ENCODE data around the gene HDGF.

DNA sequence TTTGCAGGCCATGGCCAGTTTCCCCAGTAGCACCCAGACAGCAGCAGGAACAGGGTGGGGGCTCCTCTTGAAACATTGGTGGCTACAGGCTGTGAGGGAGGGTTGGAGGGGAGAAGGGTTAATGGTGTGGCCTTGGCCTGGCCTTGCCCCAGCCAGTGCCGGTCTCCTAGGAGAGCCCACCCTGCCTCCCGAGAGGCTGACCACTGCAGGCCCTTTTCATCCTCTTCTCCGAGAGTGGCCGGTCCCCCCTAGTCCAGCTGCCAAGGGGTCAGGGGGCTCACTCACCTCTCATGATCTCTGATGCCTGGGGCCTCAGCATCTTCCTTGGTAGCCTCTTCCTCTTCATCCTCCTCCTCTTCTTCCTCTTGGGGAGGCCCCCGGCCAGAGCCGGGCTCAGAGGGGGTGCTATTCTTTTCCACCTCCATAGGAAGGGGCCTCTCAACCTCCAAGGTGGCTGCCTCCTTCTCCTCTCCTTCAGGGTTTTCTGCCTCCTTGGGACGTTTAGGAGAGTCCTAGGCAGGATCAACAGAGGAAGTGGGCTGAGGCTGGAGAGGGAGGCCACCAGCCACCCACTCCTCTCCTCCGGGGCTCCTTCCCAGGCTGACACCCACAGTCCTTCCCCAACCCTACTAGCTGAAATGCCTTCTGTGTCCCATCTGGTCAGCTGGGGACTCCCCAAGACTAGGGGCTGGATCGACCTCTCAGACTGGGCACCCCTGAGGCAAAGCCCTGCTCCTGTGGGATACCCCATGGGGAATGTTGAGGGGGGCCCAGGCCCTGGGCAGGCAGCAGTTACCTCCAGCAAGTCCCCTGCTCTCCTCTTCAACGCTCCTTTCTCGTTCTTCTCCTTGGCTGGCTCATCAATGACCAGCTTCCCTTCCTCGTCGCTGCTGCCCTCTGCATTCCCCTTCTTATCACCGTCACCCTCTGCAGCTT, 7.8 kb downstream of the HDGF start:
- TF ChIP-seq, protein P1, sequence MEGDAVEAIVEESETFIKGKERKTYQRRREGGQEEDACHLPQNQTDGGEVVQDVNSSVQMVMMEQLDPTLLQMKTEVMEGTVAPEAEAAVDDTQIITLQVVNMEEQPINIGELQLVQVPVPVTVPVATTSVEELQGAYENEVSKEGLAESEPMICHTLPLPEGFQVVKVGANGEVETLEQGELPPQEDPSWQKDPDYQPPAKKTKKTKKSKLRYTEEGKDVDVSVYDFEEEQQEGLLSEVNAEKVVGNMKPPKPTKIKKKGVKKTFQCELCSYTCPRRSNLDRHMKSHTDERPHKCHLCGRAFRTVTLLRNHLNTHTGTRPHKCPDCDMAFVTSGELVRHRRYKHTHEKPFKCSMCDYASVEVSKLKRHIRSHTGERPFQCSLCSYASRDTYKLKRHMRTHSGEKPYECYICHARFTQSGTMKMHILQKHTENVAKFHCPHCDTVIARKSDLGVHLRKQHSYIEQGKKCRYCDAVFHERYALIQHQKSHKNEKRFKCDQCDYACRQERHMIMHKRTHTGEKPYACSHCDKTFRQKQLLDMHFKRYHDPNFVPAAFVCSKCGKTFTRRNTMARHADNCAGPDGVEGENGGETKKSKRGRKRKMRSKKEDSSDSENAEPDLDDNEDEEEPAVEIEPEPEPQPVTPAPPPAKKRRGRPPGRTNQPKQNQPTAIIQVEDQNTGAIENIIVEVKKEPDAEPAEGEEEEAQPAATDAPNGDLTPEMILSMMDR (IDR thresholded peaks at IDR 0.05; ENCODE audit: extremely low read depth in 1 of 2, insufficient read depth in 1 of 2, low read depth in 1 of 2, low read length in 2 of 2): no peak
- no peak for TF ChIP-seq EZH2 (IDR thresholded peaks at IDR 0.05; ENCODE audit: borderline replicate concordance, low read depth, low read length, severe bottlenecking)
- TF ChIP-seq, protein P2, sequence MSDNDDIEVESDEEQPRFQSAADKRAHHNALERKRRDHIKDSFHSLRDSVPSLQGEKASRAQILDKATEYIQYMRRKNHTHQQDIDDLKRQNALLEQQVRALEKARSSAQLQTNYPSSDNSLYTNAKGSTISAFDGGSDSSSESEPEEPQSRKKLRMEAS (IDR thresholded peaks at IDR 0.05; ENCODE audit: insufficient read depth, insufficient read length): no peak

Data from endothelial cell of umbilical vein (primary cell).